Measurements from ENCODE around the gene MDM2. TPM values are rescaled to one million over a fixed set of nuclear protein-coding genes. Genes with fewer than 3 reads are reported as not detected.

MDM2 gene
- total RNA-seq, 2 donors from 2014 or later: 248 to 253 TPM

GRCh38 chr12:68864604-68865003, 56.6 kb downstream of the MDM2 start:
- Mint-ChIP-seq H3K27me3 (peaks cover 10 to 12% of the 10 kb centered on the region in 2 donors), H3K36me3 (no peaks in the 10 kb centered on the region), H3K4me3 (no peak overlapping the region), H3K27ac (no peak overlapping the region), H3K4me1 (ENCODE audit: low read depth in 2 of 2) (no peaks in the 10 kb centered on the region), H3K9me3 (no peaks in the 10 kb centered on the region)
- no peak for DNase-seq (ENCODE audit: low spot score)
- no peak for ATAC-seq

GRCh38 chr12:68865399-68866164, 57.6 kb downstream of the MDM2 start:
- no peaks in the 10 kb centered on the region for H3K9me3 Mint-ChIP-seq
- no peaks in the 10 kb centered on the region for H3K4me1 Mint-ChIP-seq (ENCODE audit: low read depth in 2 of 2)
- ATAC-seq (peak in 1 of 2 donors; percentile 17), DNase-seq (ENCODE audit: low spot score) (no peak)
- no peak overlapping the region for H3K27ac Mint-ChIP-seq
- no peak overlapping the region for H3K4me3 Mint-ChIP-seq
- H3K36me3 Mint-ChIP-seq: no peaks in the 10 kb centered on the region
- peaks cover 7 to 13% of the 10 kb centered on the region in 2 donors for H3K27me3 Mint-ChIP-seq

- Mint-ChIP-seq H3K27ac (no peak overlapping the region), H3K9me3 (no peaks in the 10 kb centered on the region), H3K4me3 (no peak overlapping the region), H3K4me1 (ENCODE audit: low read depth in 2 of 2) (no peaks in the 10 kb centered on the region), H3K27me3 (peaks cover 6 to 23% of the 10 kb centered on the region in 2 donors), H3K36me3 (no peaks in the 10 kb centered on the region)
- DNase-seq (ENCODE audit: low spot score): no peak
- ATAC-seq: no peak
These were observed 59.0 kb downstream of the MDM2 start for GRCh38 chr12:68866950-68867349.

- no peaks in the 10 kb centered on the region for H3K36me3 Mint-ChIP-seq
These were observed 59.6 kb downstream of the MDM2 start for GRCh38 chr12:68867606-68868005.

GRCh38 chr12:68868043-68868790, 60.2 kb downstream of the MDM2 start:
- Mint-ChIP-seq H3K4me1 (ENCODE audit: low read depth in 2 of 2) (no peaks in the 10 kb centered on the region), H3K27me3 (peaks cover 9 to 23% of the 10 kb centered on the region in 2 donors), H3K27ac (no peak overlapping the region), H3K4me3 (no peak overlapping the region), H3K36me3 (no peaks in the 10 kb centered on the region), H3K9me3 (no peaks in the 10 kb centered on the region)
- DNase-seq (ENCODE audit: low spot score) (no peak), ATAC-seq (no peak)

More at GRCh38 chr12:68867606-68868005, 59.6 kb downstream of the MDM2 start:
- Mint-ChIP-seq H3K4me3 (no peak overlapping the region), H3K4me1 (ENCODE audit: low read depth in 2 of 2) (no peaks in the 10 kb centered on the region), H3K27me3 (peaks cover 9 to 23% of the 10 kb centered on the region in 2 donors), H3K9me3 (no peaks in the 10 kb centered on the region), H3K27ac (no peak overlapping the region)
- ATAC-seq (no peak), DNase-seq (ENCODE audit: low spot score) (no peak)

GRCh38 chr12:68870011-68870410, 62.0 kb downstream of the MDM2 start:
- DNase-seq (ENCODE audit: low spot score) (no peak), ATAC-seq (no peak)
- H3K4me1 Mint-ChIP-seq (ENCODE audit: low read depth in 2 of 2): no peaks in the 10 kb centered on the region
- H3K36me3 Mint-ChIP-seq: no peaks in the 10 kb centered on the region
- peaks cover 9 to 23% of the 10 kb centered on the region in 2 donors for H3K27me3 Mint-ChIP-seq
- no peak overlapping the region for H3K27ac Mint-ChIP-seq
- H3K9me3 Mint-ChIP-seq: no peaks in the 10 kb centered on the region
- no peak overlapping the region for H3K4me3 Mint-ChIP-seq

GRCh38 chr12:68870443-68870842, 62.5 kb downstream of the MDM2 start:
- no peaks in the 10 kb centered on the region for H3K36me3 Mint-ChIP-seq
- peaks cover 9 to 23% of the 10 kb centered on the region in 2 donors for H3K27me3 Mint-ChIP-seq
- no peaks in the 10 kb centered on the region for H3K9me3 Mint-ChIP-seq
- DNase-seq (ENCODE audit: low spot score) (no peak), ATAC-seq (no peak)
- no peaks in the 10 kb centered on the region for H3K4me1 Mint-ChIP-seq (ENCODE audit: low read depth in 2 of 2)
- no peak overlapping the region for H3K4me3 Mint-ChIP-seq
- no peak overlapping the region for H3K27ac Mint-ChIP-seq

- Mint-ChIP-seq H3K36me3 (no peaks in the 10 kb centered on the region), H3K27me3 (peaks cover 9 to 23% of the 10 kb centered on the region in 2 donors), H3K27ac (no peak overlapping the region), H3K4me1 (ENCODE audit: low read depth in 2 of 2) (no peaks in the 10 kb centered on the region), H3K4me3 (no peak overlapping the region), H3K9me3 (no peaks in the 10 kb centered on the region)
- no peak for ATAC-seq
- DNase-seq (ENCODE audit: low spot score): no peak
These were observed 63.4 kb downstream of the MDM2 start for GRCh38 chr12:68871396-68871795.

- DNase-seq (ENCODE audit: low spot score) (no peak), ATAC-seq (no peak)
- H3K27ac Mint-ChIP-seq: no peak overlapping the region
- H3K4me1 Mint-ChIP-seq (ENCODE audit: low read depth in 2 of 2): no peaks in the 10 kb centered on the region
- H3K27me3 Mint-ChIP-seq: peaks cover 9 to 26% of the 10 kb centered on the region in 2 donors
- H3K9me3 Mint-ChIP-seq: no peaks in the 10 kb centered on the region
- H3K36me3 Mint-ChIP-seq: no peaks in the 10 kb centered on the region
- no peak overlapping the region for H3K4me3 Mint-ChIP-seq
These were observed 63.9 kb downstream of the MDM2 start for GRCh38 chr12:68871921-68872320.

GRCh38 chr12:68873316-68873715, 65.3 kb downstream of the MDM2 start:
- H3K4me3 Mint-ChIP-seq: no peak overlapping the region
- peaks cover 14 to 39% of the 10 kb centered on the region in 2 donors for H3K27me3 Mint-ChIP-seq
- no peak for DNase-seq (ENCODE audit: low spot score)
- H3K36me3 Mint-ChIP-seq: no peaks in the 10 kb centered on the region
- H3K4me1 Mint-ChIP-seq (ENCODE audit: low read depth in 2 of 2): no peaks in the 10 kb centered on the region
- ATAC-seq: no peak
- H3K9me3 Mint-ChIP-seq: no peaks in the 10 kb centered on the region
- no peak overlapping the region for H3K27ac Mint-ChIP-seq

- peaks cover 14 to 37% of the 10 kb centered on the region in 2 donors for H3K27me3 Mint-ChIP-seq
- no peaks in the 10 kb centered on the region for H3K36me3 Mint-ChIP-seq
- H3K27ac Mint-ChIP-seq: no peak overlapping the region
- DNase-seq (ENCODE audit: low spot score): no peak
- no peaks in the 10 kb centered on the region for H3K9me3 Mint-ChIP-seq
- no peak overlapping the region for H3K4me3 Mint-ChIP-seq
- H3K4me1 Mint-ChIP-seq (ENCODE audit: low read depth in 2 of 2): no peaks in the 10 kb centered on the region
- ATAC-seq: no peak
These were observed 68.5 kb downstream of the MDM2 start for GRCh38 chr12:68876461-68876860.

GRCh38 chr12:68877583-68877982, 69.6 kb downstream of the MDM2 start:
- Mint-ChIP-seq H3K9me3 (no peaks in the 10 kb centered on the region), H3K36me3 (no peaks in the 10 kb centered on the region), H3K27ac (no peak overlapping the region), H3K4me1 (ENCODE audit: low read depth in 2 of 2) (no peaks in the 10 kb centered on the region), H3K27me3 (peaks cover 15 to 36% of the 10 kb centered on the region in 2 donors), H3K4me3 (no peak overlapping the region)
- ATAC-seq (no peak), DNase-seq (ENCODE audit: low spot score) (no peak)

- H3K27me3 Mint-ChIP-seq: peaks cover 15 to 36% of the 10 kb centered on the region in 2 donors
- H3K4me3 Mint-ChIP-seq: no peak overlapping the region
- ATAC-seq (no peak), DNase-seq (ENCODE audit: low spot score) (no peak)
- no peaks in the 10 kb centered on the region for H3K4me1 Mint-ChIP-seq (ENCODE audit: low read depth in 2 of 2)
- H3K36me3 Mint-ChIP-seq: no peaks in the 10 kb centered on the region
- peak overlapping the region in 1 of 2 donors; percentile 40 for H3K27ac Mint-ChIP-seq
- H3K9me3 Mint-ChIP-seq: no peaks in the 10 kb centered on the region
These were observed 70.3 kb downstream of the MDM2 start for GRCh38 chr12:68878283-68878682.

GRCh38 chr12:68878846-68879245, 70.9 kb downstream of the MDM2 start:
- no peaks in the 10 kb centered on the region for H3K36me3 Mint-ChIP-seq
- no peaks in the 10 kb centered on the region for H3K9me3 Mint-ChIP-seq
- no peak for DNase-seq (ENCODE audit: low spot score)
- peak overlapping the region in 1 of 2 donors; percentile 40 for H3K27ac Mint-ChIP-seq
- H3K4me1 Mint-ChIP-seq (ENCODE audit: low read depth in 2 of 2): no peaks in the 10 kb centered on the region
- peaks cover 15 to 36% of the 10 kb centered on the region in 2 donors for H3K27me3 Mint-ChIP-seq
- no peak for ATAC-seq
- H3K4me3 Mint-ChIP-seq: no peak overlapping the region

Data from natural killer cell treated with Interleukin-12 subunit alpha and Interleukin-12 subunit beta and Interleukin-15 and Interleukin-18, amount 100 ng/mL, for 72 hours (primary cell).